Gastrocnemius medialis (tissue), 4 donors: ENCODE measurements around the gene TYW1. TPM values are rescaled to one million over a fixed set of nuclear protein-coding genes. Genes with fewer than 3 reads are reported as not detected.
"Not testable (repeated sequence)": the region's sequence is repeated elsewhere in the genome, so short reads cannot be mapped to it uniquely, and the experiment has no call there.

Experiments
- ATAC-seq, 2 donors: fragments of 150-250 bp; one replicate each; pipeline ENCODE4 v1.9.1; 2016
- DNase-seq, 2 donors: peaks; one replicate each; pipeline ENCODE4 v3.0.0-alpha.2; 2019
- H3K27ac ChIP-seq, 4 donors: fragments of 200-600 bp; sonication (generic); 1 replicate in 1 of 4; 2 replicates in 3 of 4; pipeline ENCODE4 v1.5.1; 2016 to 2018; ENCODE audit warnings: mild to moderate bottlenecking in 2 of 4, moderate library complexity in 1 of 4
- H3K27me3 ChIP-seq, 3 donors: fragments of 200-600 bp; sonication (generic) in 2 of 3; 1 replicate in 1 of 3; 2 replicates in 2 of 3; pipeline versions ENCODE4 v1.5.1 to v1.6.0; 2016 to 2019; ENCODE audit warnings: mild to moderate bottlenecking in 1 of 3, moderate library complexity in 1 of 3
- H3K36me3 ChIP-seq, 2 donors: fragments of 200-600 bp; sonication (generic) in 1 of 2; one replicate each; pipeline ENCODE4 v1.5.1; 2017 to 2018
- H3K4me1 ChIP-seq, 2 donors: fragments of 200-600 bp; sonication (generic) in 1 of 2; one replicate each; pipeline ENCODE4 v1.5.1; 2016 to 2017; ENCODE audit warnings: mild to moderate bottlenecking in 2 of 2
- H3K4me3 ChIP-seq, 4 donors: fragments of 200-600 bp; sonication (generic) in 3 of 4; 1 replicate in 1 of 4; 2 replicates in 3 of 4; pipeline ENCODE4 v1.5.1; 2016 to 2019; ENCODE audit warnings: mild to moderate bottlenecking in 2 of 4
- H3K9me3 ChIP-seq, 3 donors: fragments of 200-600 bp; sonication (generic) in 2 of 3; 1 replicate in 1 of 3; 2 replicates in 2 of 3; pipeline ENCODE4 v1.5.1; 2016 to 2019
- POLR2A ChIP-seq, 2 donors: fragments of 450-650 bp; IDR thresholded peaks; one replicate each; pipeline ENCODE4 v1.6.1; 2017; ENCODE audit warnings: antibody characterized with exemption in 2 of 2, mild to moderate bottlenecking in 2 of 2, moderate library complexity in 2 of 2
- in situ Hi-C, 4 donors: fragments of 200-750 bp; cut with MboI; loops; one replicate each; pipeline versions ENCODE4 v1.15.0 to v1.8.0; 2017; ENCODE audit warnings: low sequenced_read_pairs in 4 of 4
- intact Hi-C: fragments of 100-400 bp; cut with DNase I; formaldehyde crosslinking; loops from one replicate; pipeline ENCODE4 v1.15.1; 2023; ENCODE audit warnings: low total_unique reads
- total RNA-seq, 4 donors: library from RNA; depleted of rRNA; stranded (reverse); fragments of >200 nt; gene quantifications; one replicate each; pipeline versions ENCODE4 v1.1.0 to v1.2.3, GENCODE V29; 2016
- TF ChIP-seq, protein P1 (sequence below), 5 experiments: fragments of 450-650 bp in 3 of 5; fragments of 200-600 bp in 2 of 5; sonication (generic) in 2 of 5; IDR thresholded peaks in 4 of 5; conservative IDR thresholded peaks in 1 of 5; 1 replicate in 4 of 5; 2 replicates in 1 of 5; pipeline ENCODE4 v1.5.1; 2016 to 2019; ENCODE audit warnings: antibody characterized with exemption in 5 of 5, mild to moderate bottlenecking in 3 of 5, moderate library complexity in 3 of 5

Gene TYW1
- total RNA-seq, 4 donors from 2014 or later: 15.4 to 33.8 (median 19.7) TPM

DNA sequence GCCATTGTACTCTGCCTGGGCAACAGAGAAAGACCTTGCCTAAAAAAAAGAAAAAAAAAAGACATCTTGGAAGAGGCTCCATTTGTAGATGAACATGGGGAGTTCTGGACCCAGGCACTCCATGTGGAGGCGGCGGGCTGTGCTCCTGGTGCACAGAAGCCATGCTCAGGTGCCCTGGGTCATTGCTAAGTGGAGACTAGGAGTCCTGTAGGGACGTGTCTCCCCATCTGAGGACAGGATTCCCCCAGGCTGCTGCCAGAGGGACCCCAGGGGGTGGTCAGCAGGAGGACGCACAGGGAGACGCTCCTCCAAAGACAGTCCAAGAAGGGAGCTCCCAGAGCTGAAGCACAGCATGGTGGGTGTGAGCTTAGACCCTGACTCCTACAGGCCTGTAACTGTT is 35.5 kb upstream of the TYW1 start:
- Histone ChIP-seq H3K9me3 (no peaks in the 10 kb centered on the region), H3K27me3 (no peaks in the 10 kb centered on the region), H3K4me3 (no peak overlapping the region), H3K27ac (no peak overlapping the region), H3K36me3 (peaks cover 0 to 38% of the 10 kb centered on the region in 2 donors), H3K4me1 (no peaks in the 10 kb centered on the region)
- DNase-seq (no peak), ATAC-seq (no peak)
- intact Hi-C loops: no loop called here
- in situ Hi-C loops: no loop called here
- TF ChIP-seq, protein P1, sequence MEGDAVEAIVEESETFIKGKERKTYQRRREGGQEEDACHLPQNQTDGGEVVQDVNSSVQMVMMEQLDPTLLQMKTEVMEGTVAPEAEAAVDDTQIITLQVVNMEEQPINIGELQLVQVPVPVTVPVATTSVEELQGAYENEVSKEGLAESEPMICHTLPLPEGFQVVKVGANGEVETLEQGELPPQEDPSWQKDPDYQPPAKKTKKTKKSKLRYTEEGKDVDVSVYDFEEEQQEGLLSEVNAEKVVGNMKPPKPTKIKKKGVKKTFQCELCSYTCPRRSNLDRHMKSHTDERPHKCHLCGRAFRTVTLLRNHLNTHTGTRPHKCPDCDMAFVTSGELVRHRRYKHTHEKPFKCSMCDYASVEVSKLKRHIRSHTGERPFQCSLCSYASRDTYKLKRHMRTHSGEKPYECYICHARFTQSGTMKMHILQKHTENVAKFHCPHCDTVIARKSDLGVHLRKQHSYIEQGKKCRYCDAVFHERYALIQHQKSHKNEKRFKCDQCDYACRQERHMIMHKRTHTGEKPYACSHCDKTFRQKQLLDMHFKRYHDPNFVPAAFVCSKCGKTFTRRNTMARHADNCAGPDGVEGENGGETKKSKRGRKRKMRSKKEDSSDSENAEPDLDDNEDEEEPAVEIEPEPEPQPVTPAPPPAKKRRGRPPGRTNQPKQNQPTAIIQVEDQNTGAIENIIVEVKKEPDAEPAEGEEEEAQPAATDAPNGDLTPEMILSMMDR (IDR thresholded peaks at IDR 0.05 in 4 of 5, conservative IDR thresholded peaks at IDR 0.05 in 1 of 5): no peak
- no peak for TF ChIP-seq POLR2A (IDR thresholded peaks at IDR 0.05)

DNA sequence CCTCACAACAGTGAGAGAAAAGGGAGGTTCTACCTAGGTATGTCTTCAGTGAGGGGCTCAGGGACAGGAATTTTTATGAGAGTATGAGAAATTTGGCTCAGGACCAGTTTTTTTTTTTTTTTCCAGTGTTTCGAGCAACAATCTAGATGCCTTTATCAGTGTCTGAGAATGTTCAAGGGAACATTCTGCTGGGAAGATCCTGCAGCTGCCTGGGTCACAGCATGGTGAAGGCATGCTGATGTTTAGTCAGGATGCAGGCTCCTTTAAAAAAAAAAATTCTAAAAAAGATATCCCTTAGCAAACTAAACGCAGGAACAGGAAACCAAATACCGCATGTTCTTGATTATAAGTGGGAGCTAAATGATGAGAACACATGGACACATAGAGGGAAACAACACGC is 32.2 kb upstream of the TYW1 start:
- Histone ChIP-seq H3K4me3 (no peak overlapping the region), H3K27ac (no peak overlapping the region), H3K4me1 (no peaks in the 10 kb centered on the region), H3K36me3 (peaks cover 0 to 10% of the 10 kb centered on the region in 2 donors), H3K27me3 (no peaks in the 10 kb centered on the region), H3K9me3 (no peaks in the 10 kb centered on the region)
- intact Hi-C loops (no loop called here), in situ Hi-C loops (no loop called here)
- ATAC-seq: no peak
- TF ChIP-seq, protein P1 (IDR thresholded peaks at IDR 0.05 in 4 of 5, conservative IDR thresholded peaks at IDR 0.05 in 1 of 5): no peak
- no peak for TF ChIP-seq POLR2A (IDR thresholded peaks at IDR 0.05)
- no peak for DNase-seq

DNA sequence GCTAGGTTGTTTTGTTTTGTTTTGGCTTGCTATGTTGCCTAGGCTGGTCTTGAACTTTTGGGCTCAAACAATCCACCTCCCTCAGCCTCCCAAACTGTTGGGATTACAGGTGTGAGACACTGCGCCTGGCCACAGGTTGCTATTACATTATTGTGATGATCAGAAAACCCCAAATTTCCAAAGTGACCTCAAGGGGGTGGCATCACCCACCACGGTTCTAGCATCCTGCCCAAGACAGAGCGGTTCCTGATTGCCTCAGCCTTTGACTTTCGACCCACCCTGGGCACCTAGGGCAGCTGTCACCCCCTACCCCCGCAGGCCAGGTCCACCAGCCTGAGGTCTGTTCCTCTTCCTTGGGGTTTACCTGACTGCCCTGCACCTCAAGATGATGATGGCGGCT is 29.6 kb upstream of the TYW1 start:
- Histone ChIP-seq H3K27ac (no peak overlapping the region), H3K36me3 (no peaks in the 10 kb centered on the region), H3K27me3 (no peaks in the 10 kb centered on the region), H3K9me3 (no peaks in the 10 kb centered on the region), H3K4me1 (no peaks in the 10 kb centered on the region), H3K4me3 (no peak overlapping the region)
- TF ChIP-seq, protein P1 (IDR thresholded peaks at IDR 0.05 in 4 of 5, conservative IDR thresholded peaks at IDR 0.05 in 1 of 5): no peak
- TF ChIP-seq POLR2A (IDR thresholded peaks at IDR 0.05): no peak
- intact Hi-C loops (no loop called here), in situ Hi-C loops (no loop called here)
- ATAC-seq: no peak
- DNase-seq: no peak

DNA sequence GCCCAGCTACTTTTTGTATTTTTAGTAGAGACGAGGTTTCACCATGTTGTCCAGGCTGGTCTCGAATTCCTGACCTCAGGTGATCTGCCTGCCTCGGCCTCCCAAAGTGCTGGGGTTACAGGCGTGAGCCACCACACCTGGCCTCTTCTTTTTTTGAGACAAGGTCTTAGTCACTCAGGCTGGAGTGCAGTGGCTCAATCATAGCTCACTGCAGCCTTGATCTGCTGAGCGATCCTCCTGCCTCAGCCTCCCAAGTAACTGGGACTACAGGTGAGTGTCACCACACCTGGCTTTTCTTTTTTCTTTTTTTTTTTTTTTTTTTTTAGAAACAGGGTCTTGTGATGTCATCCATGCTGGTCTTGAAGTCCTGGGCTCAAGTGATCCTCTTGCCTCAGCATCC is 27.6 kb upstream of the TYW1 start:
- H3K27ac ChIP-seq, DNase-seq, in situ Hi-C loops, H3K4me1 ChIP-seq, ATAC-seq, H3K9me3 ChIP-seq, H3K4me3 ChIP-seq, H3K36me3 ChIP-seq, intact Hi-C loops, H3K27me3 ChIP-seq: not testable (repeated sequence)

DNA sequence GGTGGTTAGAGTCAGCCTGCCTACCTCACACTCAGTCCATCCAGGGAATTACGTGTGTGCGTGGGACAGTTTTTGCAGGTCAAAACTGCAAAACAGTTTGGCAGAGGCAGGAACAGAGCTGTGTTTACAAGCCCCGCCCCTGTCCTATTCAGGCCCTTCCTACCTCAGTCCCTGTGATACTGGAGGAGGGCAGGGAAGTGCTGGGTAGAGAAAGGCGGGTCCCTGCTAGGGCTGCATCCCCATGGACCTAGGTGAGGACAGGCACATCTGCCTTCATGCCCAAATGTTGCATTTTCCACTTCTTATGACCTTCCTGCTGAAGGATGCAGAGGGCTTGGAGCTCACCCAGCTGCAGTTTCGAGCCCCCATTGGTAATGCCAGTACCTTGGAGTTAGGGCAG is 26.3 kb upstream of the TYW1 start:
- Histone ChIP-seq H3K27me3 (no peaks in the 10 kb centered on the region), H3K36me3 (no peaks in the 10 kb centered on the region), H3K9me3 (no peaks in the 10 kb centered on the region), H3K4me3 (no peak overlapping the region), H3K4me1 (no peaks in the 10 kb centered on the region), H3K27ac (no peak overlapping the region)
- in situ Hi-C loops (no loop called here), intact Hi-C loops (no loop called here)
- DNase-seq (no peak), ATAC-seq (no peak)
- no peak for TF ChIP-seq POLR2A (IDR thresholded peaks at IDR 0.05)
- TF ChIP-seq, protein P1 (IDR thresholded peaks at IDR 0.05 in 4 of 5, conservative IDR thresholded peaks at IDR 0.05 in 1 of 5): no peak
